Measurements from ENCODE around the gene NUP133.

- TF ChIP-seq, protein P1, sequence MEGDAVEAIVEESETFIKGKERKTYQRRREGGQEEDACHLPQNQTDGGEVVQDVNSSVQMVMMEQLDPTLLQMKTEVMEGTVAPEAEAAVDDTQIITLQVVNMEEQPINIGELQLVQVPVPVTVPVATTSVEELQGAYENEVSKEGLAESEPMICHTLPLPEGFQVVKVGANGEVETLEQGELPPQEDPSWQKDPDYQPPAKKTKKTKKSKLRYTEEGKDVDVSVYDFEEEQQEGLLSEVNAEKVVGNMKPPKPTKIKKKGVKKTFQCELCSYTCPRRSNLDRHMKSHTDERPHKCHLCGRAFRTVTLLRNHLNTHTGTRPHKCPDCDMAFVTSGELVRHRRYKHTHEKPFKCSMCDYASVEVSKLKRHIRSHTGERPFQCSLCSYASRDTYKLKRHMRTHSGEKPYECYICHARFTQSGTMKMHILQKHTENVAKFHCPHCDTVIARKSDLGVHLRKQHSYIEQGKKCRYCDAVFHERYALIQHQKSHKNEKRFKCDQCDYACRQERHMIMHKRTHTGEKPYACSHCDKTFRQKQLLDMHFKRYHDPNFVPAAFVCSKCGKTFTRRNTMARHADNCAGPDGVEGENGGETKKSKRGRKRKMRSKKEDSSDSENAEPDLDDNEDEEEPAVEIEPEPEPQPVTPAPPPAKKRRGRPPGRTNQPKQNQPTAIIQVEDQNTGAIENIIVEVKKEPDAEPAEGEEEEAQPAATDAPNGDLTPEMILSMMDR (IDR thresholded peaks at IDR 0.05) = no peak
- no peak for TF ChIP-seq EZH2 (IDR thresholded peaks at IDR 0.05; ENCODE audit: borderline replicate concordance, insufficient read depth, low read depth, low read length, poor library complexity, severe bottlenecking)
These were observed 30.8 kb upstream of the NUP133 start for GRCh38 chr1:229538945-229539344.
